Measurements from ENCODE around the gene ERG. TPM values are rescaled to one million over a fixed set of nuclear protein-coding genes. Genes with fewer than 3 reads are reported as not detected.

The ERG gene
- total RNA-seq, 3 donors from 2014 or later = 4.0 to 8.4 (median 4.3) TPM

DNA sequence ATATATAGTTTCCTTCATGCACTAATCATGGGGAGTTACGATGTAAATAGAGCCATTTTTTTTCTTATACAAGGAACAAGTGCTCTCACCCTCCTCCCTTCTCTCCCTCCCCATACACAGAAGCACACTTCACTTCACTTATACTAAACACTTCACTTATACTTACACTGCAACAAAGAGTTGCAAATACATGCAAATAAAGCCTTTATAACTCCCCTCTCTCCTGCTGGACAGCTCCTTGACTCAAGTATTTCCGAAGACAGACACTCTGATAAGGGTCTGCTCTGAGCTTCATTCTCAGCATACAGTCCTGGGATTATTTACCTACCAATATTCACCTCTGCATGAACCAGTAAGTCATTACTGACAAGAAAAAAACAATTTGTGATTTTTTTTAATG is 35.6 kb upstream of the ERG start:
- intact Hi-C loops (cut with DNase I, micrococcal nuclease) = no loop called here
- DNase-seq (no peak), ATAC-seq (no peak)
- H3K36me3 ChIP-seq (ENCODE audit: low read depth) = no peaks in the 10 kb centered on the region
- TF ChIP-seq, protein P1, sequence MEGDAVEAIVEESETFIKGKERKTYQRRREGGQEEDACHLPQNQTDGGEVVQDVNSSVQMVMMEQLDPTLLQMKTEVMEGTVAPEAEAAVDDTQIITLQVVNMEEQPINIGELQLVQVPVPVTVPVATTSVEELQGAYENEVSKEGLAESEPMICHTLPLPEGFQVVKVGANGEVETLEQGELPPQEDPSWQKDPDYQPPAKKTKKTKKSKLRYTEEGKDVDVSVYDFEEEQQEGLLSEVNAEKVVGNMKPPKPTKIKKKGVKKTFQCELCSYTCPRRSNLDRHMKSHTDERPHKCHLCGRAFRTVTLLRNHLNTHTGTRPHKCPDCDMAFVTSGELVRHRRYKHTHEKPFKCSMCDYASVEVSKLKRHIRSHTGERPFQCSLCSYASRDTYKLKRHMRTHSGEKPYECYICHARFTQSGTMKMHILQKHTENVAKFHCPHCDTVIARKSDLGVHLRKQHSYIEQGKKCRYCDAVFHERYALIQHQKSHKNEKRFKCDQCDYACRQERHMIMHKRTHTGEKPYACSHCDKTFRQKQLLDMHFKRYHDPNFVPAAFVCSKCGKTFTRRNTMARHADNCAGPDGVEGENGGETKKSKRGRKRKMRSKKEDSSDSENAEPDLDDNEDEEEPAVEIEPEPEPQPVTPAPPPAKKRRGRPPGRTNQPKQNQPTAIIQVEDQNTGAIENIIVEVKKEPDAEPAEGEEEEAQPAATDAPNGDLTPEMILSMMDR (IDR thresholded peaks at IDR 0.05) = no peak
- no peaks in the 10 kb centered on the region for H3K9me3 ChIP-seq
- no peak overlapping the region for H3K4me3 ChIP-seq
- H3K4me1 ChIP-seq (ENCODE audit: low read depth) = peaks cover 5% of the 10 kb centered on the region

DNA sequence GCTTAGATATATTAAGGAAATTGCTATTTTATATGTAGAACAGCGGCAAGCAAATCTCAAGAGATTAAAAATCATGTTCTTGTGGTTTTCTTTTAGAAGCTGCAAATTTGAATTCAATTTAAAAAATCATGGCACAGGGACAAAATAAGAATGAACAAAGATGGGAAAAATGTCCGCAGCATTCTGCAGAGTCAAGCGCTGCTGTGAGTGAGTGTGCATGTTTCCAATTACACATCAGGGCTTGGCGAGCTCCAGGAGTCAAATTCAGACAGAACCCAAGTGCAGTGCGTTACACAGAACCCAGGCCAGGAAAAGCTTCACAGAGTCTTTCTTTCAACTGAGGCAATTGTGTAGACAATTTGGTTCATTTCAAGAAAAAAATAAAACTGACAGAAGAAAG is 33.3 kb upstream of the ERG start:
- no peaks in the 10 kb centered on the region for H3K9me3 ChIP-seq
- DNase-seq (no peak), ATAC-seq (no peak)

DNA sequence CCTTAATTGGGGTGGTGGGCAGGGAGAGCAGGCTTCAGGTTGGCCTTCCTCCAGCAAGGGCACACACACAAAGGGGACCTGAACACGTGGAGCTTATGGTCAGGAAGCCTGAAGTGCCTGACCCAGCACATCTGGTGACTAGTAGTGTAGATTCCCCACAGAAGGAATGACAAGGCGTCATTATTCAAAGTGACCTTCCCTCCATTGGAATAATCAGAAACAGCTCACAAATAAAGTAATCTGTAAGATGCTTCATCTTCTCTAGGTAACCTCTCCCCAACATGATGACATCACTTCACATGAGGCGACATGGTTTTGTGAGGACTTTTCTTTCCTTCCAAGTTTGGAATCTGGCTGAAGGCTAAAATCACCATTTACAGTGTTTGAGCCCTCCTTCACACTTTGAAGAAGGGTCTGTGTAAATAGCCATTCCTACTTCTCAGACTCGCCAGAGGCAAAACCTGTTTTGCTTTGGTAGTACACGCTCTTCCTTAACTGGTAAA is 32.8 kb upstream of the ERG start:
- TF ChIP-seq, protein P1 (IDR thresholded peaks at IDR 0.05) = no peak
- Histone ChIP-seq H3K4me3 (no peak overlapping the region), H3K36me3 (ENCODE audit: low read depth) (no peaks in the 10 kb centered on the region), H3K9me3 (no peaks in the 10 kb centered on the region), H3K4me1 (ENCODE audit: low read depth) (peaks cover 5% of the 10 kb centered on the region)
- DNase-seq (no peak), ATAC-seq (no peak)
- intact Hi-C loops (cut with DNase I, micrococcal nuclease) = no loop called here

More for the DNA sequence above, 33.3 kb upstream of the ERG start:
- intact Hi-C loops (cut with DNase I, micrococcal nuclease) = no loop called here
- peaks cover 5% of the 10 kb centered on the region for H3K4me1 ChIP-seq (ENCODE audit: low read depth)
- TF ChIP-seq, protein P1 (IDR thresholded peaks at IDR 0.05) = no peak
- H3K4me3 ChIP-seq = no peak overlapping the region
- no peaks in the 10 kb centered on the region for H3K36me3 ChIP-seq (ENCODE audit: low read depth)

DNA sequence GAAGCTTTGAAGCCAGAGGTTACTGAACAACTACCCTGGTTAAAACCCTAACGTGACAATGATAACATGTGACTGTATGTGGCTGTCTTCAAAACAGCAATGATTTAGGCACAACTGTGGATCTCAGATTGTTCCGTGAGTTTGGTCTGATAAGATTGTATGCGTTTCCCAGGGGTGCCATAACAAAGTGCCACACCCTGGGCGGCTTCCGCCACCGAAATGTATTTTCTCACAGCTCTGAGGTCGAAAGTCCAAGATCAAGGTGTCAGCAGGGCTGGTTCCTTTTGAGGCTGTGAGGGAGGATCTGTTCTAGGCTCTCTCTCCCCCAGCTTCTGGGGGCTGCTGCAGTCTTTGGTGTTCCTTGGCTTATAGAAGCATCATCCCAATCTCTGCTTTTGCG is 29.5 kb upstream of the ERG start:
- Histone ChIP-seq H3K4me1 (ENCODE audit: low read depth) (peaks cover 5% of the 10 kb centered on the region), H3K9me3 (no peaks in the 10 kb centered on the region), H3K4me3 (no peak overlapping the region), H3K36me3 (ENCODE audit: low read depth) (no peaks in the 10 kb centered on the region)
- TF ChIP-seq, protein P1 (IDR thresholded peaks at IDR 0.05) = no peak
- ATAC-seq = peak; percentile 99
- intact Hi-C loops (cut with DNase I, micrococcal nuclease) = no loop called here
- DNase-seq = peak; percentile 81 to 94 (median 84)

DNA sequence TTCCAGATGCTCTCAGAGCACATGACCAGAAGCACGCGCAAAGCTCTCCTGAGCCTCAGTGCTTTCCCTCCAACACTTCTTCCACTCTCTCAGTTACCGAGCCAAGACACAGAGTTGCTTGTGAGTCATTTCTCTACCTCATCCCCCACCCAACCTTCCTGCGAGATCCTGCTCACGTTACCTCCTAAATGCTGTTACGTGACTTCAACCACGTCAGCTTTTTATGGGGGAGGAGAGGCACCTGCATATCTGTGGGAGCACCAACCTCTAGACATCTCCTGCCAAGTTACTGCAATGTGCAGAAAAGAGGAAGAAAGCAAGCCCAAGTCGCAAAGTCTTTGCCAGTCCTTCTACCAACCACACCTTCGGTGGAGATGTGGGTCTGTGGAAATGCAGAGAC is 27.2 kb upstream of the ERG start:
- TF ChIP-seq, protein P1 (IDR thresholded peaks at IDR 0.05) = no peak
- Histone ChIP-seq H3K4me3 (no peak overlapping the region), H3K36me3 (ENCODE audit: low read depth) (no peaks in the 10 kb centered on the region), H3K9me3 (no peaks in the 10 kb centered on the region), H3K4me1 (ENCODE audit: low read depth) (peaks cover 5% of the 10 kb centered on the region)
- DNase-seq (no peak), ATAC-seq (no peak)
- intact Hi-C loops (cut with DNase I, micrococcal nuclease) = no loop called here

Measured in mucosa of descending colon (tissue), 3 donors.